HG03521 (cell line): ENCODE data around the gene MYO7B.

Source experiments
- ATAC-seq: cut with Tn5 transposase; IDR thresholded peaks from one replicate; pipeline ENCODE4 v1.9.1; 2021; ENCODE audit warnings: mild to moderate bottlenecking, moderate library complexity; ENCODE audit not compliant: unreplicated experiment

The MYO7B gene

DNA sequence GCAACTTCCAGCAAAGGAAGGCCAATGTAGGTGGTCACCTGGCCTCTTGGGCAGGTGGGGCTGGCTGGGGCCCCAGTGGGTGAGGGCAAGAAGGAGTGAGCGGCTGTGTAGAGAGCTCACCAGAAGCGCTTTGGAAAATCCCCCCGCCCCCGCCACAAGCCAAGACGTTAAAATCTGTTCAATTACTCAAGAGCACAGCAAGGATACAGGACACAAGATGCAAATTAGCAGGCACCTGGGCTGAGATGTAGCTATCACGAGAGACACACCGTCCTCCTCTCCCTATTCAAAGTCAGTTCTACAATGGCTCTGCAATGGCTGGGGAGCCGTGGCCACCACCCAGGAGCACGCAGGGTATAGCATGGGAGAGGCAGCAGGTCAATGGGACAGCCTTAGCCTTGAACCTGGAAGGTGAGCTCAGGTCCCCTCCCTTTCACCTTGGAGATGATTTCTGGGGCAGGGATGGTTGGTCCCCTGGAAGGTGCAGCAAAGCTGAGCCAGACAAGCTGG, 72.0 kb downstream of the MYO7B start:
- no peak for ATAC-seq

DNA sequence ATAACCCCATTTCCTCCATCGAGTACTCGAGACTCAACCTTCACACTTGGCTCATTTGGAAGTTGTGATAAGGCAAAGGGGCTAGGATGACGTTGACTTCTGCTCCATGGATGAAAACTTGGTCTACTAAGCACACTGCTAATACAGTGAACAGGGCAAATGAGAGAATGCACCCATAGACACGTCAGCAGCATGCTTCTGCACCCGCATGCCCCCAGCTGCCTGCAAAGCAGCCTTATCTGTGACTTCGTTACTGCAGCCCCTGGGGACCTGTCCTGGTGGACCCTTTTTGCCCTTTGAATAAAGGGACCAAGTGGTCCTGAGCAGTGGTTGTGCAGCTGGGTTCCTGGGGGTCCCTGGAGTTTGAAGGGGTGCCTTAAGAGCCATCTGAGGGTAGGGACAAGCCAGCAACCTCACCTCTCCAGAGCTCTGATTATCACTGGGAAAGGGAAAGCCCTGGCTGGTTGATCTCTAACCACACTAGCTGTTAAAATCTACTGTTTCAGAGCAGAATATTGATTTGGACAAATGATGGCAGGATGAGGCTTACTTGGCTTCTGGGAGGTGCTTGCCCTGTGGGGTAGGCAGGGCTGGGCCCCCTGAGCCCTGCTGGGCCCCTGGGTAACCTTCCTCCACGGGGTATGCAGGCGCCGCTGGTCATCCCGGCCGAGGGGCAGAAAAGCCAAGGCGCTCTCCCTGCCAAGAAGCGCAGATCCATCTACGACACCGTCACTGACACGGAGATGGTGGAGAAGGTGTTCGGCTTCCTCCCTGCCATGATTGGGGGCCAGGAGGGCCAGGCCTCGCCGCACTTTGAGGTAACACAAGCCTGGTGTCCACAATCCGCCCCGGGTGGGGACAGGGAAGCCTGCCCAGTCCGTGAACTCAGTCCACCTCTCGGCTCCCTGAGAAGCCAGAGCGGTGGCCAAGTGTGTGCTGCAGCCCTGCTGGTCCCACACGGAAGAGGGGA, 72.9 kb downstream of the MYO7B start:
- no peak for ATAC-seq

DNA sequence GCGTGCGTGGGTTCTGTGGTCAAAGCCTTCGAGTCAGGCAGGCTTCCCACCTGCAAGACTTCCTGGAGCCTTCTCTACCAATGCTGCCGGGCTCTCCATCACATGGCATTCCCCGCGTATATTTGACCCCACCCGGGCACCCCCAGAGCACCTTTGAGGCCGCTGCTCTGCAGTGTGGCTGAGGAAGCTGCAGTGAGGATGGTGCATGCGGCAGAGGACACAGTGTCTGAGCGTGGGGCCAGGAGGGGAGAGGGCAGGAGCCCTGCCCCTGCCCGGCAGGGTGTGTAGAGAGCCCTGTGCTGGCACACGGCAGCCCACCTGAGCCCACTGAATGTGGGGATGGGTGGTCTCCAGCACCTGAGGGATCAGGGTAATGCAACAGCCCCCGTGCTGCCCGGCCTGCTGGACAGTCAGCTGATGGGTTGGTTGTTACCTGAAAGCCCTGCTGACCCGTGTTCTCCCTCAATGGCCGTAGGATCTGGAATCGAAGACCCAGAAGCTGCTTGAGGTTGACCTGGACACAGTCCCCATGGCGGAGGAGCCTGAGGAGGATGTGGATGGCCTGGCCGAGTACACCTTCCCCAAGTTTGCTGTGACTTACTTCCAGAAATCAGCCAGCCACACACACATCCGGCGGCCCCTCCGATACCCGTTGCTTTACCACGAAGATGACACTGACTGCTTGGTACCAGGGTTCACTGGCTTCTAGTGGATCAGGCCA, 73.7 kb downstream of the MYO7B start:
- ATAC-seq: no peak

DNA sequence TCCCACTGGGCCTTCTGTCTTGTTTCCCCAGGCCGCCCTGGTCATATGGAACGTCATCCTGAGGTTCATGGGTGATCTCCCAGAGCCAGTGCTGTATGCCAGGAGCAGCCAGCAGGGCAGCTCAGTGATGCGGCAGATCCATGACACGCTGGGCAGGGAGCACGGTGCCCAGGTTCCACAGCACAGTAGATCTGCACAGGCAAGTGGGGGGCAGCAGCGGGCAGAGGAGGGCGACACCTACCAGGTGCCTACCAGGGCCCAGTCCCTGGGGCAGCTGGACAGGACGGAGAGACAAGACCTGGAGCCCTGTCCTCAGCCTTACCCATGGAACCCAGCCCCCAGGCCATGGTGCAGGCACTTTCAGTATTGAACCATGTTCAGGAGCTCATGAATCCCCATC, 74.3 kb downstream of the MYO7B start:
- ATAC-seq: no peak

GRCh38 chr2:127610561-127610960, 75.1 kb downstream of the MYO7B start:
- no peak for ATAC-seq

GRCh38 chr2:127611076-127611925, 75.8 kb downstream of the MYO7B start:
- no peak for ATAC-seq

GRCh38 chr2:127612111-127612822, 76.8 kb downstream of the MYO7B start:
- ATAC-seq: no peak

DNA sequence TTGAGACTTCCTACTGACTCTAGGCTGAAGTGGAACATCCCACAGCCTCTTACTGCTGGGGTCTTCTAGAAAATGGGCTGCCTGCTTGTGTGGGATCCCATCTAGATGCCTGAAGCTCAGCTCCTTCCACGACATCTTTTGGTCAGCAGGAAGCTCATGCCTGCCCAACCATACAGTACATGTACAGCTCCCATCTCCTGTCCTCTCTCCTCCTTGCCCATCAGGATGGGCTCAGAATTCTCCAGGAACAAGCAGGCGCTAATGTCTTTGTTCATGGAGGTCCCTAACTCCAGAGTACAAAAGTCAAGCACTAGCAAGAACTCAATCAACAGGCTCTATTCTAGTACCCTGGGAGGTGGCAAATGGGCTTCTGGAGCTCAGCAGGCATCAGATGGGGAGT, 78.8 kb downstream of the MYO7B start:
- no peak for ATAC-seq

GRCh38 chr2:127614731-127615130, 79.2 kb downstream of the MYO7B start:
- ATAC-seq: no peak

DNA sequence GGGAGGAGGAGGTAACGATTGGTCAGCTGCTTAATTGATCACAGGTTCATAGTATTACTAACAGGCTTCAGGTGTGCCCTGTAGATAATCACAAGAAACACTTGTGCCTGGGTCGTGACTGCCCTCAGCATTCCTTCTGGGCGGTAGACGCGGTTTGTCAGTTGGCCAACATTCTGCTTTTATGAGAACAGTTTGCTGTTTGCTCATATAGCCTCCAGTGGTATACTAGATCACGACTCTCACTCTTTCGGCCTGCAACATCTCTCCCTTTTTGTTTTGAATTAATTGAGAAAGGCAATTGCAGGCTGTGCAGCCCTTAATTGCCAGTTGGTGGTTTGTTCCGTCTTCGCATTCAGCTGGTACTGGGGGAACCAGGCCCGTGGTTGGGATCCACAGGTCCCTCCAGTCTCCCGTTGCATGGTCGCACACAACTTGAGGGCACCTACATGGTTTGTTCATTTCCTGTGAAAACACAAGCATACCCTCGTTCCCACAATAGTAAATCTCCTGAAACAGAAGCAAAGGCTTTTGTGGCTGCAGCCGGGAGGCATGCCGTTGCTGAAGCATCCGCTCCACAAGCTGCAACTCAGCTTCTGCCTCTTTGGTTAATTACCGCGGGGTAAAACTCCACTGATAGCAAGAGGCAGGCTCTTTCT, 80.2 kb downstream of the MYO7B start:
- no peak for ATAC-seq

GRCh38 chr2:127618551-127619202, 83.2 kb downstream of the MYO7B start:
- no peak for ATAC-seq

DNA sequence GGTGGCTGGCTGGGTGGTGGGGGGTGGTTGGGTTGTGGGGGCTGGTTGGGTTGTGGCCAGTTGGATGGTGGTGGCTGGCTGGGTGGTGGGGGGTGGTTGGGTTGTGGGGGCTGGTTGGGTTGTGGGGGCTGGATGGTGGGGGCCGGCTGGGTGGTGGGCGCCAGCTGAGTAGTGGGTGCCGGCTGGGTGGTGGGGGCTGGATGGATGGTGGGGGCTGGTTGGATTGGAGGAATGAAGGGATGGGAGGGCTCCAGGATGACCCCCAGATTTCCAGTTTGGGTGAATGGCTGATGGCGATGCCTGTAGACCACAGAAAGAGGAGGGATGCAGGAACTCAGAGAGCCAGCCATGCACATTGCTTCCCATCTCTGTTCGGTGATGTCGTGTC, 83.7 kb downstream of the MYO7B start:
- no peak for ATAC-seq

GRCh38 chr2:127619877-127620705, 84.6 kb downstream of the MYO7B start:
- ATAC-seq: no peak

GRCh38 chr2:127620866-127621265, 85.4 kb downstream of the MYO7B start:
- no peak for ATAC-seq

GRCh38 chr2:127621981-127622431, 86.5 kb downstream of the MYO7B start:
- ATAC-seq: no peak

- no peak for ATAC-seq
Observed at GRCh38 chr2:127622561-127623387, 87.3 kb downstream of the MYO7B start.
